CD4-positive, alpha-beta memory T cell (primary cell): Measurements from ENCODE around the gene VARS1. TPM values are rescaled to one million over a fixed set of nuclear protein-coding genes. Genes with fewer than 3 reads are reported as not detected.

ENCODE experiments used
- CTCF ChIA-PET: fragments of 350-600 bp; sonication (Branson Sonifier 250); formaldehyde crosslinking; loops from one replicate; lab custom pipeline; 2021; ENCODE audit warnings: inconsistent platforms; ENCODE audit not compliant: partially characterized antibody; lab: Charles Lee
- POLR2A ChIA-PET: fragments of 350-600 bp; sonication (Branson Sonifier 250); formaldehyde crosslinking; loops from one replicate; lab custom pipeline; 2021; ENCODE audit not compliant: partially characterized antibody; lab: Charles Lee
- DNase-seq, 5 donors: peaks; one replicate each; pipeline versions ENCODE4 v3.0.0 to v3.0.0-alpha.2; 2020 to 2022; ENCODE audit warnings: mixed read lengths in 1 of 5
- H3K27ac ChIP-seq: one replicate; pipeline ENCODE4 v1.7.0; 2013; ENCODE audit warnings: low read depth, low read length
- H3K27me3 ChIP-seq: 2 replicates; pipeline ENCODE4 v1.7.0; 2013; ENCODE audit warnings: mild to moderate bottlenecking, low read length, moderate library complexity; ENCODE audit not compliant: insufficient read depth
- H3K36me3 ChIP-seq: 2 replicates; pipeline ENCODE4 v1.7.0; 2013; ENCODE audit warnings: mild to moderate bottlenecking, low read length, moderate library complexity; ENCODE audit not compliant: insufficient read depth
- H3K4me1 ChIP-seq: 2 replicates; pipeline ENCODE4 v1.7.0; 2013; ENCODE audit warnings: mild to moderate bottlenecking, low read length, moderate library complexity; ENCODE audit not compliant: insufficient read depth
- H3K4me3 ChIP-seq, 2 donors: one replicate each; pipeline ENCODE4 v1.7.0; 2013; ENCODE audit warnings: low read length in 2 of 2, mild to moderate bottlenecking in 1 of 2
- H3K9me3 ChIP-seq, 2 donors: one replicate each; pipeline ENCODE4 v1.7.0; 2013; ENCODE audit warnings: low read length in 2 of 2, control low read depth in 1 of 2; ENCODE audit not compliant: control insufficient read depth in 1 of 2
- H3K27ac Mint-ChIP-seq, 7 donors: one replicate each; pipeline ENCODE4 v1.8.0; 2020 to 2021; ENCODE audit warnings: mixed read lengths in 7 of 7, mild to moderate bottlenecking in 6 of 7, inconsistent platforms in 3 of 7, moderate library complexity in 3 of 7
- H3K27me3 Mint-ChIP-seq, 2 donors: one replicate each; pipeline ENCODE4 v1.8.0; 2020 to 2021; ENCODE audit warnings: mixed read lengths in 2 of 2
- H3K36me3 Mint-ChIP-seq, 2 donors: one replicate each; pipeline ENCODE4 v1.8.0; 2020 to 2021; ENCODE audit warnings: mixed read lengths in 2 of 2, inconsistent platforms in 1 of 2, mild to moderate bottlenecking in 1 of 2
- H3K4me1 Mint-ChIP-seq, 4 donors: one replicate each; pipeline ENCODE4 v1.8.0; 2020 to 2021; ENCODE audit warnings: mixed read lengths in 4 of 4, mild to moderate bottlenecking in 1 of 4
- H3K4me3 Mint-ChIP-seq, 8 donors: one replicate each; pipeline ENCODE4 v1.8.0; 2020 to 2021; ENCODE audit warnings: mixed read lengths in 8 of 8, mild to moderate bottlenecking in 7 of 8, moderate library complexity in 6 of 8, inconsistent platforms in 3 of 8
- H3K9me3 Mint-ChIP-seq, 8 donors: one replicate each; pipeline ENCODE4 v1.8.0; 2020 to 2021; ENCODE audit warnings: mixed read lengths in 8 of 8, mild to moderate bottlenecking in 5 of 8, inconsistent platforms in 3 of 8, moderate library complexity in 1 of 8
- intact Hi-C: fragments of 100-400 bp; cut with micrococcal nuclease; formaldehyde crosslinking; loops from one replicate; pipeline ENCODE4 v1.15.1; 2023
- polyA plus RNA-seq, 2 donors: library from polyadenylated mRNA; unstranded; fragments of 300-500 nt; fragmentation: Illumina TruSeq; gene quantifications; one replicate each; pipeline ENCODE4 v1.2.3, GENCODE V29; 2021
- total RNA-seq, 2 experiments: library from RNA; stranded (reverse); gene quantifications; one replicate each; pipeline ENCODE4 v1.2.3, GENCODE V29; 2021

Gene VARS1
- total and polyA plus RNA-seq, 4 experiments from 2014 or later = 39.6 to 46.8 (median 44.7) TPM

DNA sequence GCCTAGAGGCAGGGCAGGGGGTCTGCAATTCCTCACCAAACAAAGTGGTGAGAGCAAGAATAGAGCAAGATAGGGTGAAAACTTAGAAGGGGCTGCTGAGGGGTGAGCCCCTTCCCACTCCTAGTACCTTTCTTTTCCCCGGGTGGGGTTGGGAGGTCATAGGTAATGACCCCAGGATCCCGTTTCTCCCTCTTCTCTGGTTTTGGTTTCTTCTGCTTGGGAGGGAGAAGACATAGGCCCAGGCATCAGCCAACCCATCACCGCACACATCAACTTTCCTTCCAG, 3.5 kb downstream of the VARS1 start:
- H3K36me3 Mint-ChIP-seq = peaks cover 14 to 30% of the 10 kb centered on the region in 2 donors
- H3K9me3 Mint-ChIP-seq = no peaks in the 10 kb centered on the region
- no peak for DNase-seq
- ChIA-PET CTCF (interaction anchor here (0.7 to 3.4 kb wide), 6 partner anchors 14 to 65 kb away, joined by 3 to 11 read pairs (median 4); partner anchors contain the start of genes DDAH2 and LSM2), POLR2A (interaction anchor here (1.2 kb wide), 1 partner anchor 14 kb away, joined by 4 read pairs; the partner anchor contains the start of gene VWA7)
- peaks cover 38% of the 10 kb centered on the region for H3K4me1 ChIP-seq
- no peak overlapping the region for H3K27ac ChIP-seq
- intact Hi-C loops = no loop called here
- H3K4me1 Mint-ChIP-seq = peaks cover 18 to 53% (median 28%) of the 10 kb centered on the region in 4 donors
- no peaks in the 10 kb centered on the region for H3K9me3 ChIP-seq
- H3K27me3 ChIP-seq = no peaks in the 10 kb centered on the region
- no peaks in the 10 kb centered on the region for H3K27me3 Mint-ChIP-seq
- no peak overlapping the region for H3K4me3 Mint-ChIP-seq
- peaks cover 6% of the 10 kb centered on the region for H3K36me3 ChIP-seq
- peak overlapping the region in 4 of 7 donors; percentile 14 to 60 (median 24) for H3K27ac Mint-ChIP-seq
- no peak overlapping the region for H3K4me3 ChIP-seq

DNA sequence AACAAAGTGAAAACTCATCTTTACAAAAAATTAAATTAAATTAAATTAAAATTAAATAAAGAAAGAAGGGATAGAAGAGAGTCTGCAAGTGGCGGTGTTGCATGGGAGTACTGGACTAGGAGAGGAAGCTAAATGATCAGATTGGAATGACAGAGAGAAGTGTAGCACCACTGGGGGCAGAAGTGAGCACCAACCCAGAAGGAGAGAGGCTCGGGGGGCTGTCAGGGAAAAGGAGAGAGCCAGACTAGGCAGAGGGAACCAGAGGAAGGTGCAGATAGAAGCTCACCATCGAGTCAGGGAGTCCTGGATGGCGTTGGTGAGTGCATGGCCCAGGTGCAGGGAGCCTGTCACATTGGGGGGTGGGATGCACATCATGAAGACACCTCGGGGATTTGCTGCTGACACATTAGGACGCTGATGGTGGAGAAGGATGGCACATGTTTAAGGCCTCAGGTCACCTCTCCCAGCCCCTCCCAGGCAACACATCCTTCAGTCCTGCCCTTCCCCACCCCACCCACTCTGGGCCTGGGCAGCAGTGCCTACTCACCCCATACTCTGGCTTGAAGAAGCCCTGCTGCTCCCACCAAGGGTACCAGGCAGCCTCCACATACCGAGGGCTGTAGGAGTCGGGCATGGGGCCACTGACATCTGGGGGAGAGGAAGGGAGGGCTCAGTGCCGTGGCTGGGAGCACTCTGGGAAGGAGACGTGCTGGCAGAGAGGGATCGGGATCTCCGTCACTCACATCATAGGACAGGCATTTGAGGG, 4.0 kb downstream of the VARS1 start:
- no peaks in the 10 kb centered on the region for H3K27me3 Mint-ChIP-seq

DNA sequence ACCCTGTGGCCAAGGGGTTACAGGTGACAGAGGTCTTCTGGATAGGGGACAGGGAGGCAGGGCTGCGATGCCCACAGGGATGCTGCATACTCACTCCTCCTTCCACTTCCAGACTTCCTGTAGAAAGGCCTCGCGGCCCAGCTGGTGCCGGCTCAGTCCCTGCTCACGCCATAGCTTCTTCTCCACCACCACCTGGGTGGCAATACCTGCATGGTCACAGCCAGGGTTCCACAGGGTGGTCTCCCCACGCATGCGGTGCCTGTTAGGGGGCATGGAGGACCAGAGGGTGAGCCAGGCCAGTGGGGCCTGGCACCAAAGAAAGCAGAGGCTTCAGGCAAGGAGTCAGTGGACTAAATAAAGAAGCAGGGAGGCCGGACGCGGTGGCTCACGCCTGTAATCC, 10.1 kb downstream of the VARS1 start:
- Mint-ChIP-seq H3K27ac (no peak overlapping the region), H3K36me3 (peaks cover 22 to 30% of the 10 kb centered on the region in 2 donors), H3K4me3 (no peak overlapping the region), H3K9me3 (no peaks in the 10 kb centered on the region), H3K27me3 (no peaks in the 10 kb centered on the region), H3K4me1 (peaks cover 1 to 4% (median 3%) of the 10 kb centered on the region in 4 donors)
- Histone ChIP-seq H3K4me1 (no peaks in the 10 kb centered on the region), H3K27me3 (no peaks in the 10 kb centered on the region), H3K4me3 (no peak overlapping the region), H3K36me3 (peaks cover 38% of the 10 kb centered on the region), H3K27ac (no peak overlapping the region), H3K9me3 (no peaks in the 10 kb centered on the region)
- intact Hi-C loops = no loop called here
- DNase-seq = no peak
- ChIA-PET POLR2A (interaction anchor here (0.9 to 2.4 kb wide), 3 partner anchors 25 to 48 kb away, joined by 3 to 7 read pairs (median 3); partner anchors contain the start of gene MSH5), CTCF (interaction anchor here (4.1 kb wide), 1 partner anchor 15 kb away, joined by 17 read pairs; no protein-coding TSS in a partner anchor)

More for the DNA sequence above, 4.0 kb downstream of the VARS1 start:
- peaks cover 16 to 48% (median 25%) of the 10 kb centered on the region in 4 donors for H3K4me1 Mint-ChIP-seq
- Histone ChIP-seq H3K9me3 (no peaks in the 10 kb centered on the region), H3K4me1 (peaks cover 32% of the 10 kb centered on the region), H3K4me3 (no peak overlapping the region), H3K27me3 (no peaks in the 10 kb centered on the region), H3K36me3 (peaks cover 6% of the 10 kb centered on the region), H3K27ac (peak overlapping the region; percentile 21)
- intact Hi-C loops = no loop called here
- peak overlapping the region in 1 of 8 donors; percentile 21 for H3K4me3 Mint-ChIP-seq
- H3K27ac Mint-ChIP-seq = peak overlapping the region in 6 of 7 donors; percentile 5 to 79 (median 46)
- peaks cover 14 to 30% of the 10 kb centered on the region in 2 donors for H3K36me3 Mint-ChIP-seq
- ChIA-PET POLR2A (interaction anchor here (0.9 to 1.2 kb wide), 2 partner anchors 14 to 15 kb away, joined by 4 to 6 read pairs; partner anchors contain the start of genes LSM2 and VWA7), CTCF (interaction anchor here (0.7 to 3.4 kb wide), 10 partner anchors 15 to 64 kb away, joined by 3 to 15 read pairs (median 4); partner anchors contain the start of genes CLIC1, DDAH2, LSM2 and MSH5)
- H3K9me3 Mint-ChIP-seq = no peaks in the 10 kb centered on the region
- DNase-seq = no peak

- DNase-seq = no peak
- Mint-ChIP-seq H3K9me3 (no peaks in the 10 kb centered on the region), H3K4me3 (no peak overlapping the region), H3K27ac (peak overlapping the region in 4 of 7 donors; percentile 36 to 52 (median 44)), H3K27me3 (no peaks in the 10 kb centered on the region), H3K36me3 (peaks cover 20 to 37% of the 10 kb centered on the region in 2 donors), H3K4me1 (peaks cover 0 to 2% (median under 1%) of the 10 kb centered on the region in 4 donors)
- no peaks in the 10 kb centered on the region for H3K9me3 ChIP-seq
- H3K4me1 ChIP-seq = no peaks in the 10 kb centered on the region
- ChIA-PET POLR2A (interaction anchor here (1.1 to 2.4 kb wide), 4 partner anchors 10 to 47 kb away, joined by 3 to 7 read pairs (median 6); partner anchors contain the start of gene MSH5), CTCF (no interaction called here)
- H3K27me3 ChIP-seq = no peaks in the 10 kb centered on the region
- intact Hi-C loops = no loop called here
- peaks cover 44% of the 10 kb centered on the region for H3K36me3 ChIP-seq
- no peak overlapping the region for H3K4me3 ChIP-seq
- no peak overlapping the region for H3K27ac ChIP-seq
Observed at GRCh38 chr6:31784098-31784925, 11.2 kb downstream of the VARS1 start.

DNA sequence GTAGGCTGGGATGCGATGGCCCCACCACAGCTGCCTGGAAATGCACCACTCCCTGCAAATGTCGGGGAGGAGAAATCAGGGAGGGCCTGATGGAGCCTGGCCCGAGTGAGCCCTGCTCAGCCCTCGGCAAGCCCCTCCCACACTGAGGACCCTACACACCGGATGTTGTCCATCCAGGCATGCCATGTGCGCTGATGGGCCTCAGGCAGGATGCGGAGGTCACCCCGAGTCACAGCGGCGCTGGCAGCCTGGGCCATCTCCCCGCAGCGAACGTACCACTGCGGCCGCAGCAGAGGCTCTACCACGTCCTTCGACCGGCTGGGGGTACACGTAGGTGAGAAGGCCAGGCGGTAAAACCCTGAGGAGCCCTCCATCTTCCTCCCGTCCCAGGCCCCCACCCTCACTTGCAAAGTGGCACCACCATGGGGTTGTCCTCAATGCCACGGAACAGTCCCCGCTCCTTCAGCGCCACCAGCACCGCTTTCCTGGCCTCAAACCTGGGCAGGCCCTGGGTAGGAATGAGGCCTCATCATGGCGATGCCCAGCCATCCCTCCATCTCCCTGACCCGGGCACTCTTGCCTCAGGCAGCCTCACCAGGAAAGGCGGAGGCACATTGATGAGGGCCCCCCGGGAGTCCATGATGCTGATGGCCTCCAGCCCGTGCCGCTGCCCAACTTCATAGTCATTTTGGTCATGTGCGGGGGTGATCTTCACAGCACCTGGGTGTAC, 13.3 kb downstream of the VARS1 start:
- no peaks in the 10 kb centered on the region for H3K9me3 ChIP-seq
- H3K4me1 Mint-ChIP-seq = peaks cover 1 to 8% (median 5%) of the 10 kb centered on the region in 4 donors
- H3K27me3 Mint-ChIP-seq = no peaks in the 10 kb centered on the region
- no peak overlapping the region for H3K27ac ChIP-seq
- H3K4me1 ChIP-seq = peaks cover 6% of the 10 kb centered on the region
- ChIA-PET POLR2A (no interaction called here), CTCF (no interaction called here)
- peaks cover 47% of the 10 kb centered on the region for H3K36me3 ChIP-seq
- H3K4me3 ChIP-seq = no peak overlapping the region
- DNase-seq = no peak
- no peaks in the 10 kb centered on the region for H3K9me3 Mint-ChIP-seq
- H3K27ac Mint-ChIP-seq = no peak overlapping the region
- H3K27me3 ChIP-seq = no peaks in the 10 kb centered on the region
- intact Hi-C loops = no loop called here
- no peak overlapping the region for H3K4me3 Mint-ChIP-seq
- peaks cover 16 to 40% of the 10 kb centered on the region in 2 donors for H3K36me3 Mint-ChIP-seq

DNA sequence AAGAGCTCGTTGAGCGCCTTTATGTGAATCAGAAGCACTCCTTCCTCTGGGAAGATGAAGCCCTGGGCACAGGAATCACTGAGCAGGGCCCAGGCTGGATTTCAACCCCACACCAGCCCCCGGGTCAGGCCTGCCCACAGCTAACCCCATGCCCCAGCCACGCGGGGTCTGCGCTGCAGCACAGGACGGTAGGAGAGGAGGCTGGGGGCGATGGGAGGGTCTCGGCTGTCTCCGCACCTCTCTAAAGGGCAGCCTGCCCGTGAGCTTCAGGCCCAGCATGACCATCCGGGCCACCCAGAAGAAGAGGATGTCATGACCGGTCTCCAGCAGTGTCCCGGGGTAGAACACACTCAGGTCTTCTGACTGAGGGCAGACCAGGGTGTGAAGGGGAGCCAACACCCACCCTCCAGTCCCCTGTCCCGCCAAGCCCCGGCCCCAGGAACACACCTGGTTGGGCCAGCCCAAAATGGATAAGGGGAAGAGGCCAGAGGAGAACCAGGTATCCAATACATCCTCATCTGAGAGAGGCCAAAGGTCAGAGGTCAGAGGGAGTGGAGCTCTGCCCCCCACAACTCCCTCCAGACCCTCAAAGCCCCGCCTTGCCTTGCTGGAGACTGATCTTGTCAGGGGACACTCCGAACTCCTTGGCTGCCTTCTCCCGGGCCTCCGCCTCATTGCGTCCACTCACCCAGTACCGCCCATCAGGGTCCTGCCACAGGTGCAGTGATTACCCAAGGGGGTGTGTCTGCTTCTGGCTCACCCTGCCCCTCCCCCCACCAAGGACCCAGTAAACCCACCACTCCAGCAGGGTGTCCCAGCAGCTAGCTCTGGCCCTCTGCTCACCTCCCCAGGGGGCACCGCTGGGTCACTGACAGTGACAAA, 14.1 kb downstream of the VARS1 start:
- Mint-ChIP-seq H3K27me3 (no peaks in the 10 kb centered on the region), H3K4me3 (peak overlapping the region in 1 of 8 donors; percentile 36), H3K4me1 (peaks cover 6 to 15% (median 12%) of the 10 kb centered on the region in 4 donors), H3K36me3 (peaks cover 16 to 43% of the 10 kb centered on the region in 2 donors), H3K27ac (peak overlapping the region in 1 of 7 donors; percentile 30), H3K9me3 (no peaks in the 10 kb centered on the region)
- no peak for DNase-seq
- CTCF ChIA-PET = interaction anchor here (3.8 kb wide), 1 partner anchor 12 kb away, joined by 15 read pairs; no protein-coding TSS in a partner anchor
- Histone ChIP-seq H3K36me3 (peaks cover 47% of the 10 kb centered on the region), H3K9me3 (no peaks in the 10 kb centered on the region), H3K4me1 (peaks cover 14% of the 10 kb centered on the region), H3K4me3 (no peak overlapping the region), H3K27me3 (no peaks in the 10 kb centered on the region), H3K27ac (no peak overlapping the region)
- POLR2A ChIA-PET = no interaction called here
- intact Hi-C loops = no loop called here
